SIG-M5 treated with dmso at 0.1 percent for 504 hours (cell line): Measurements from ENCODE around the gene NPSR1.

Experiments used
- DNase-seq: peaks from one replicate; lab custom pipeline; 2025; ENCODE audit not compliant: unreplicated experiment; lab: John Stamatoyannopoulos, UW

NPSR1 gene

DNA sequence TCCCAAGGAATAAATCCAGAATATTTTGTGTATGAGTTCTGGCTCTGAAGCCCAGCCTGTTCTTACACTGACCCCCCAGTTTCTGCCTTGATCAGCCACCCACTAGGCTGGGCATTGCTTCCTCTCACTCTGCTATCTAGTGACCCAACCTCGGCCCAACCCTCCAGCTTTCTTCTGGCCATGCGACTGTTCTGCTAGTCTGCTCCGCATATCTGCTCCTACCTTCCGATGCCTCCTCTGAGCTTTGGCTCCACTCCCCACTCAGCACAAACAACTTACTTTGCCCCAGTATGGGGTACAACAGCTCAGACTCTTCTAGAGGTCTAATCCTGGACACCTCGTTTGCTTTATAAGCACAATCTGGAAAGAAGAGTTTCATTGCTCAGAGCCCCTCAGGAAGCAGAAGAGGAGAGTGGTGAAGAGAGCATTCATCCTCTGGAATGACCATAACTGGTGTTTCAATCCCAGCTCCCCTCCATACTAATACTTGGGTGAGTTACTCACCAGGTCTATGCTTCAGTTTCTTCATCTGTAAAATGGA lies 99.6 kb downstream of the NPSR1 start:
- no peak for DNase-seq

DNA sequence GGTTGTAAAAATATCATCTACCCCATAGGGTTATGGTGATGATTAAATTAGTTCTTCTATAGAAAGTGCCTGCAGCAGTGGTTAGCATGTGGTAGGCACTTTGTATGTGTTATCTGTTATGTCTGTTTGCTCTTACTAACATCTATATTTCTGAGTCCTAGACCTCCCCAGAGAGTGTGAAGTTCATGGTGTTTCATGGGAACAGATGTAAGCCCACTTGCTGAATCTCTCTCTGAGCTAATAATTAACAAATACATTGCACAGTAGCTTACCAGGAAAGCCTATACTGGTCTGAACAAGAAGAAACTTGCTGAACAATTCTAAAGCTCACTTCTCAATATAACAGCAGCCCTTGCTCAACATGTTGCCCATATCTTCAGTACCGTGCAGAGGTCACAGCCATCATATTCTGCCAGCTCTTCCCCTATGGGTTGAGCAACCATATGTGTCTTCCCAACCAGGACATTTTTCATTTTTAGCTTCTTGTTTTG lies 100.1 kb downstream of the NPSR1 start:
- DNase-seq: peak; percentile 12

DNA sequence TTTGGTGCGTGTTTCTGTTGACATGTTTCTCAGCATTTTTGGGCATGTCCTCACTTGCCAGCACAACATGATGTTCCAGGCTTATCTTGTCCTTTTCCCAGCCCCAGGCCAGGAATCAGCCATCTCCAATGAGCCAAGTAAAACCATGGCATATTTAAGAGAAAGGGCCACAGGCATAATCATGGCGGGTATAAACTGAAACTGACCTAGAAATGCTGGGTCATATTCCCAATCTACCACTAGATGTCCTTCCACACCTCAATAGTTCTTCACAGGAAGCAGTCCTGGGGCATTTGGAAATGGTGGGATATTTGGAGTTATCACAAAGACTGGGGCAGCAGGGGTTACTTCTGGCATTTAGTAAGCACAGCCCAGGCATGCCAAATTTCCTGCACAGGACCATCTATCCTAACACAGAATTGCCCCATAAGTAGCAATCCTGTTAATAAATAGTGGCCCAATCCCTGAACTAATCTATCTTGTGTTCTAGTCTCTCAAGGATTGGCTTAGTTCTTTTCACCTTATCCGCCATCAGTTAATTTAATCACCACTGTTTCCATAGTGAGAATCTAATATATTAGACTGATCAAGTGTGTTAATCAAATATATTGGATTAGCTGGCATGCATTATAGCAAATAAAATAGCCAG lies 101.6 kb downstream of the NPSR1 start:
- peak; percentile 49 for DNase-seq

DNA sequence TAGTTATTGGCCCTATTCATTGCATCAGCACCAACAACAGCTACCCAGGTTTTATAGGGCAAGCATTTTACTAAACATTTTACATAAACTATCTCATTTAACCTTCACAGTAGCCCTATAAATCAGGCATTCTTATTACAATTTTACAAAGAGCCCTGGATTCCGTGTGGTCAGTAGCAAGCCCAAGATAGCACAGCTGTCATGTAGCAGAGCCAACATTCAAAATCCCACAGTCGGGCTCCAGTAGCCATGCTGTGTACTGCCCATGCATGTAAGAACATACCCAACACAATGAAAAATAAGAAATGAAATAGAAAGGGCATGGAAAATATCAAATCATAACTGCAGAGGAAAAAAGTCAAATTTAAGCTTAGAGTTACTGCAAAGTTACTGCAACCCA lies 102.3 kb downstream of the NPSR1 start:
- DNase-seq: no peak

DNA sequence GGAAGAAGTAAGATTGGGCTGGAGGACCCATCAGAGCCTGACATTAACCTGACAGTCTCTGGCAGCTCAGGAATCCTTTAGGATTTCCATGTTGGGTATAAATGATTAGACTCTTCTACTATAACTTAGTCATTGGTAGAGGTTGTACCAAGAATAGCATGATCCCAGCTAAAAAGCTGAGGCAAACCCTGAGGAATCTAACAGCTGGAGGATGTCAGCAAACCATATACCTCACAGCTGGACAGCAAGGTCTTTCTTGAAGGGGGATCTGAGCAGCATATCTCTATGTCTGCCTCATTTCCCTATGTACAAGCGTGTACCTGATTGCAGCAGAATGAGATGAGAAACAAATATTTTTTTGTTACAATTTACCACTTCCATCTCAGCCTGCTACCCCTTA lies 103.2 kb downstream of the NPSR1 start:
- no peak for DNase-seq

DNA sequence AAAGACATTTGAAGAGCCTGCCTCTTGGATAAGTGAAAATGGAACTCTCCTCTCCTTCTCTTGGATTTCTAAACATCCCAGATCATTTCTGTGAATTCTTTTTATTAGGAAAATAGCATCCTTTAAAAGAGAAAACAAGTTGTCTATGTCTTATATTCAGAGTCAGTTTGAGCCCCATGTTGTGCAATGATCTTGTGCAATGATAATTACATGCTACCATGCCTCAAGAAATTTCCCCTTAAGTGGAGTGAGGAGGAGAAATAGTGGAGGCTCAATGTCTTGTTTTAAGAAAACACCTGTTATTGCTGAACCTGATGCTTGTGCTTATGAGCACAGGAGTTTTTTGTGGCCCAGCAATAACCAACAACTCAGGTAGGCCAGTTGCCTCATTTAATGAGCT lies 103.6 kb downstream of the NPSR1 start:
- DNase-seq: peak; percentile 35

DNA sequence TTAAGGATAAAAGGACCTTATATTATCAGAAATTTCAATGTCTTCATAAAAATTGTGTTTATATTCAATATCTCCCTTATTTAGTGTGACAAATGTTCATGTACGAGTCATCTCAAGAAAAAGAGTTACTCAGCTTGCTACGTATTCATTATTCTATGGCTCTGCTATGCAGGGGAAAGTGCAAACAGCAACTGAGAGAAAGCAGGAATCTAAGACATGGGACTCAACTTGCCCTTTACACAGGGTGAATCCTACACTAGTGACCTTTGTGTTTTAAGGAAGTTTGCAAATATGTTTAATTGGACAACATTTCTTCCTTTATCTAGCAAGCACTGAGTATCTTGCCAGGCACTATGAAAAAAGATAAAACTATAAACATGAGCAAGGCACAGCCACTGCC lies 104.7 kb downstream of the NPSR1 start:
- no peak for DNase-seq

DNA sequence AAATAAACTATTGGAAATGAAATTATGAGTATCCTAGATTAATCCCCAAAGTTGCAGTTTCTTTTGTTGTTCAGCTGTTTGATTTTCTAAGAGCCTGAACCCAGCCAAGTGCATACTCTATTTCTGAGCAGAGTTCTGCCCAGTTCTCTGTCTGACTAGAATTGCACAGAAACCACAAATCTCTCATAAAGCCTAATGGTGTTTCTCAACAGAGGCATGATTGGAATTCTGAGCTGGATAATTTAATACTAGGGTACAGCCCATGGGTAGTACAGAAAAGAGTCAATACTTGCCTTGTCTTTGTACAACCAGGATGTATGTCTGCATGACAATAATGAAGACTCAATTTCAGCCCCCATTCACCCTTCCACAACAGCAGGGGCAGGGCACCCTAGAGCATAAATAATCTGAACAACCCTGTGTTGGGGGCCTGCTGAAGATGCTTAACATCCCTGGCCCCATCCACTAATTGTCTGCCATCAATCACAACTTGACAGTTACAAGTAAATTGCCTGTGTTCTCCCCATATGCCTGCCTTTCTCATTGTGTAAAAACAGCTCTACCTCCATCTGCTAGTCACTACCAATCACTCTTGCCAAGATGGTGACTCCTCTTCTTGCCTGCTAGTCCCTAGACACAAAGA lies 114.4 kb downstream of the NPSR1 start:
- DNase-seq: no peak

DNA sequence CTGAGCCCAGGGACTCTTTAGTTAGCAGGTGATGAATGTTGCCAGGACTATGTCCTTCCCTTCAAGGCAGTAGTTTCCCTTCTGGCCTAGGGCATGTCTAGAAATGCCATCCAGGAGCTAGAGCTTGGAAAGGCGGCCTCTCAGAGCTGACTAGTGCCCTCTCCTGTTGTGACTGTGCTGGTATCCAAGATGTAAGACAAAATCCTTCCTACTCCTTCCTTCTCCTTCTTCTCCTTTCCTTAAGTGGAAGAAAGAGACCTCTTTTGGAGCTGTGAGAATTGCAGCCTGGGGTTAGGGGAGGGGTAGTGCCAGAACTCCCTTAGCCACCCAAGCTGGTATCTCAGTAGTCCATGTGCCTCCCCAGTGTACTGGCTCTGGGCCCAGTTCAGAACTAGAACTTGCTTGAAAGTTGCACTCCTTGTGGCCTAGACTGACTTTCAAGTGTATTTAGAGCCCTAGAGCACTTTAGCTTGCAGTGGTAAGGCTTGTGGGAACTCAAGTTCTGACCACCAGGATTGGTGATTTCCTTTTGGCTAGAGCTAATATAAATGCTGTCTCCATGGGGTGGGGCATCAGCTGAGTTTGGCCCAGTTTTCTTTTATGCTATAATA lies 118.8 kb downstream of the NPSR1 start:
- DNase-seq: no peak

DNA sequence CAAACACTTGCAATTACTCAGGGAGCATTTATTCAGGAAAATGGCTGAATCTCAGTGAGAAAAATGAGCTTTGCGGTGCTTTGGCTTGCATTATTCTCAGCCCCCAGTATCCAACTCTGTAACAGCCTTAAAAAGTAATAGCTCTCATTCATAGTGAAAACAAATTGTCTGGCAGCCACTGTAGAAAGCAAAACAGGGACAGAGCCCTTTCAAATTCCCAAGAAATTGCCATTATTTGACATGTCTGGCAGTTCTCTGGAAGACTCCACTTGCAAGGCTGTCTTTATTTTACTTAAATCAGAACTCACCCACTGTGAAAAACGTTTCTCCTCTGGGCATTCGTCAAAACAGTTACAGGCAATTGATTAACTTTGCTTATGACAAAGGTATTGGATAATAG lies 122.5 kb downstream of the NPSR1 start:
- no peak for DNase-seq

DNA sequence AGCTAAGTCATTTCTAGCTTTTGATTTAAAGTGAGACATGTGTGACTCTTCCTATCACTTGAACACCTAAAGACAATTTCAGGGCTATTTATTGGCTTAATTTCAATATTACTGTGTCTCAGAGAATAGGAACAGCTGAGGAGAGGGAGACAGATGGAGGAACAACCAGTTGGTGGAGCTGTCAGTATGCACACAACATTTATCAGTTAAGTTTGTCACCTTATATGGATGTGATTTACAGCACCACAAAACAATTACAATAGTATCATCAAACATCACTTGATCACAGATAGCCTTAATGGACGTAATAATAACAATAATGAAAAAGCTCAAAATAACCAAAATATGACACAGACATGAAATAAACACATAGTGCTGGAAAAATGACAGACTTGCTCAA lies 129.6 kb downstream of the NPSR1 start:
- DNase-seq: no peak

DNA sequence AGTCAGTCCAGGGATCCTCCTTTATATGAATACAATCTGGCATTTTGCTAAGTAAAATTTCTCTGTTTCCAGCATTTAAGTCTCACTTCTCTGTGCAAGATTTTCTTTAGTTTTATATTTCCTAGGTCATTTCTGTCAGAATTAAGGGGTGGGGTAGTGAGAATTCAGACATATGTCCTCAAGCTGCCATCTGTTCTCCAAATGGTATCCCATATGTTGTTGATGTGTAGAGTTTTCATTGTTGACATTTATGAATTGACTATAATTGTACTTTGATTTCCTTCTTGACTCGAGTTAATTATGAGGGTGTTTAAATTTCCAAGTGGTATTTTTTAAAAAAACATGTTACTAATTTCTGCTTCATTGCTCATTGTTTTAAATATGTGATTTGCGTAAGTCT lies 148.8 kb downstream of the NPSR1 start:
- no peak for DNase-seq

DNA sequence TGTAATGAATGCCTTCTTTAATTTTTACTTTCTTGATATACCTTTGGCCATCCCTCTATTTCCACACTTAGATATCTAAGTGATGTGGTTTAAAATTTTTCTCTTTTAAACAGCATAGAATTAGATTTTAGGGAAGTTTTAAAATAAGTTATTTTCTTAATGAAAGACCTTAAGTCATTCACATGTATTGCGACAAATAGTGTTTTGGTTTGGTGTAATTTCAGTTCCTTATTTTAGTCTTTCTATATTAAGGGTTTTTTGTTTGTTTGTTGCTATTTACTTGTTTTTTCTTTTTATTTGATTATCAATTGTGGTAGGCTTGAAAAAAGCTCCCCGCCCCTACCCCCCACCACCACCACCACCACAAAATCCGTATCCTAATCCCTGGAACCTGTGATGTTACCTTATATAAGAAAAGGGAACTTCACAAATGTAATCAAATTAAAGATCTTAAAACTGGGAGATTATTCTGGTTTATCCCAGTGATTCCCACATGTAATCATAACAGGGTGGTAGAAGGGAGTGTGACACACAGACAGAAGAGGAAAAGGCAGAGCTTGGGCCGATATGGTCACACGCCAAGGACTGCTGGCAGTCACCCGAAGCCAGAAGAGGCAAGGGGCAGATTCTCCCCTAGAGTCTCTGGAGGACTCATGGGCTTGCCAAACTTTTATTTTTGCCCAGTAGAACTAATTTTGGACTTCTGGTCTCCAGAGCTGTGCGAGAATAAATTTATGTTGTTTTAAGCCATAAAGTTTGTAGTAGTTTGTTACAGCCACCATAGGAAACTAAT lies 149.7 kb downstream of the NPSR1 start:
- no peak for DNase-seq

DNA sequence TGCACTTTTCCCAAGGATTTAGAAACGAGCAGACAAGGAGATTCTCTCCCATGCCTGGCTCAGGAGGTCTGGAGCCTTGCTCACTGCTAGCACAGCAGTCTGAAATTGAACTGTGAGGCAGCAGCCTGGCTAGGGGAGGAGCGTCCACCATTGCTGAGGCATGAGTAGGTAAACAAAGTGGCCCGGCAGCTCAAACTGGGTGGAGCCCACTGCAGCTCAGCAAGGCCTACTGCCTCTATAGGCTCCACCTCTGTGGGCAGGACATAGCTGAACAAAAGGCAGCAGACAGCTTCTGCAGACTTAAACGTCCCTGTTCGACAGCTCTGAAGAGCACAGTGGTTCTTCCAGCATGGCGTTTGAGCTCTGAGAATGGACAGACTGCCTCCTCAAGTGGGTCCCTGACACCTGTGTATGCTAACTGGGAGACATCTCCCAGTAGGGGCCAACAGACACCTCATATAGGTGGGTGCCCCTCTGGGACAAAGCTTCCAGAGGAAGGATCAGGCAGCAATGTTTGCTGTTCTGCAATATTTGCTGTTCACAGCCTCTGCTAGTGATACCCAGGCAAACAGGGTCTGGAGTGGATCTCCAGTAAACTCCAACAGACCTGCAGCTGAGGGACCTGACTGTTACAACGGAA lies 156.3 kb downstream of the NPSR1 start:
- DNase-seq: peak; percentile 49

DNA sequence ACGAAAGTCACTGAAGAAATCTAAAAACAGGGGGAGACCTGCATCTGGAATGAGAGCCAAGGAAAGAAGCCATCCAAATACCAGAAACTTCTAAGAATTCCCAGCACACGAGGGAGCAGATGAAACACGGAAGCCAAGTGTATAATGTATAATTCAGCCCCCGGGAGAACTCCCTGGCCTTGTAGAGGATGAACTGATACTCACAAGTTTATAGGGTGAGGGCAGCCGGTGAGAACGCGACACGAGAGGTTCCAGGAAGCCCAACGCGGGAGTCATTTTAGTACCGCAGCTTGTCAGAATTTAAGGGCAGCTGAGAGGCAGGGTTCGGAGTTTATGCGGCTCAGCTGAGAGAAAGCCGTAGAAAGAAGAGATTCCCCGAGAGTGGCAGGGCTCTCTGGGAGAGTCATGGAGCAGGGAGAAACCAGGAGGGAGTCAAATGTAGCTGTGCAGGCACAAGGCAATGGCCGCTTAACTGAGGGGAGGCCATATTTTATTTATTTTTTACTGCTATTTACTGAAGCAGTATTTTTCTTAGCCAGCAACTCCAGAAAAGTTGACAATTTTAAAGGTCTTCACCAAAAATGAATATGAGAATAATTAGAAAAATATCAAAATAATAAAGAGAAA lies 164.0 kb downstream of the NPSR1 start:
- no peak for DNase-seq

DNA sequence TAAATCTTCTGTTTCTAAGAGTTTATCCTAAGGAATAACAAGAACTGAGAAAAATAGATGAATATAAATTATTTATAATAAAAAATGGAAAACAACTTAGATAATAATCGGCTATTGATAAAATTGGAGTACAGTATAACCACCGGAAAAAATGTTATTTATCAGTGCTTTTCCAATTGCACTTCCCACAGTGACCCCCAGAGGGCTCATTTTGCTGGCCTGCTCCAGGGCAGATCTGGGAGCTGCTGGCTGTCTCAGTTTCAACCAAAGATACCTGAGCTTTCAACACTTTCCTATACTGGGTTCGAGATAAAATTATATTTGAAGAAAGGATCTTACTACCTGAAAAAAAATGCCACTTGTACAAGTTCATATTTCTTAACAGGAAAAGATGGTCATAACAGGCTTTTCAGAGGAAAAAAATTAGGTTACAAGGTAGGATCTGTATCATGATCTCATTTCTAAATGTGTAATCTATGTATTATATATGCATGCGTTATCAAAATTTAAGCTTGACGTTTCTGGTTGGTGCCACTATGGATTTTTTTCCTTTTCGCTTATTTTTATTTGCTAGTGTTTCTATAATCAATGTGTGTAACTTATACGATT lies 165.7 kb downstream of the NPSR1 start:
- DNase-seq: peak; percentile 35

DNA sequence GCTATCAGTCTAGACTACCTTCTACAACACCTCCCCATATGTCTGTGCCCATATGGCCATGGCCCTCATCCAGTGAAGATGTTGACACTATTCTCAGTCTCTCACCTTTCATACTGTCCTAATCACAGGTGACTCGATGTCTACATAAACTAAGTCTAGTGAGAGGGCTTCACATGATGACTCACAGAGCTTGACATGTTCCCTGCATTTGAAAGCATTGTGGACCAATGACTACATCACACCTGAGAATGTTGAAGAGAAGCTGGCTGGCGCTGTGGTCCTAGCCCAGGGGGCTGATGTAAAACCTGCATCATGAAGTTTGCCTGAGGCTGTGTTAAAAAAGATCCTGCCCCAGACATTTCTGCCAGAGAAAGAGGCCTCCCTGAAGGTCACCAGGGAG lies 167.2 kb downstream of the NPSR1 start:
- DNase-seq: no peak

DNA sequence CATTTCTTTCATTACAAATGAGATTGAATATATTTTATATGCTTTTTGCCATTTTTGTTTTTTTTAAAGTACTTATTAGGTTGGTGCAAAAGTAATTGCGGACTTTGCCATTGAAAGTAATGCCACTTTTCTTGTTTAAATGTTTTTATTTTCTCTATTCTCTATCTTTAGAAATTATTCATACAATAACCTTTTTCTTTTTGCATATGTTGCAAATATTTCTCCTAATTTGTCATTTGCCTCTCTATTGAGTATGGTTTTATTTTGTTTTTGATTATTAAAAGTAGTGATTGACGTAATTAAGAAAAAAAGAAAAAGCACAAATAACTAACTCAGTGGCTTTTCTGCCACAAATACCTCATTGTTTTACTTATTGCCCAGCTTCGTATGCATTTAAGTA lies 172.4 kb downstream of the NPSR1 start:
- no peak for DNase-seq

DNA sequence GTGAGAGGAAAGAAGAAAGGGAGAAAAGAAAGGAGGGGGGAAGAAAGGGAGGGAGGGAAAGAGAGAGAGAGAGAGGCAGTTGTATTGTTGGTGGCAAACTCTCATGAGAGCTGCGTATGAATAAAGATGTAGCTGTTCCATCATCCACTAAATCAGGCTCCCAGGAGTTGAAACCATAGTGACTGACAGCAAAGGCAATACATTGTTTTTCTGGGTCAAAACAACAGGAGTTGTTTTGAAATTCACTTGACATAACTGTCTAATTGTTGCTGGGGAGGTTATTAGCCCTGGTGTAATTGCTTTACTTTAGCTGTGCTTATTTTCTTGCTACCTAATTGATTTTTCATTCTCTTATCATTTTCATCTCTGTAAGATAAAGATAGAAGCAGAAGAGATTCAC lies 173.4 kb downstream of the NPSR1 start:
- DNase-seq: no peak

DNA sequence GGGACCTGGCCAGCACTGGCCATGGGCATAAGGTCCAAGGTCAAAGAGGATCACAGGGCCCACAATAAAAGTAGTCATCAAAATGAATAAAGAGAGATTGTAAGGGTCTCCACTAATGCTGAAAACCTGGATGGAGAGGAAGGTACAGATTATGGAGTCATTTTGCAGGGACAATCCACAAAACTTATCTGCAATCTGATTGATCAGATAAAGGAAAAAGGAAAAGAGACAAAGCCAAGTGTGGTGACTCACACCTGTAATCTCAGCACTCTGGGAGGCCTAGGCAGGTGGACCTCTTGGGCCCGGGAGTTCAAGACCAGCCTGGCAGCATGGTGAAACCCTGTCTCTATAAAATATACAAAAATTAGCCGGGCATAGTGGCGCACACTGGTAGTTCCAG lies 174.0 kb downstream of the NPSR1 start:
- no peak for DNase-seq
